HEK293 (cell line): ENCODE data around the gene ZNF385D.
"Not testable (repeated sequence)": the region's sequence is repeated elsewhere in the genome, so short reads cannot be mapped to it uniquely, and the experiment has no call there.

Experiments used
- CTCF ChIA-PET: fragments of 350-600 bp; formaldehyde crosslinking; extraction: SDS; loops from one replicate; lab custom pipeline; 2021; ENCODE audit warnings: antibody characterized with exemption; lab: Yijun Ruan, JAX
- POLR2A ChIA-PET: fragments of 300-600 bp; formaldehyde crosslinking; extraction: SDS; loops from one replicate; lab custom pipeline; 2020; ENCODE audit warnings: antibody characterized with exemption, inconsistent platforms; lab: Yijun Ruan, JAX
- H3K27ac ChIP-seq: fragments of 200-500 bp; sonication (Bioruptor generic); 2 replicates; pipeline ENCODE4 v1.5.1; 2014; ENCODE audit warnings: low read depth, low read length, control low read depth, inconsistent platforms; ENCODE audit errors: extremely low read depth
- H3K36me3 ChIP-seq, 2 experiments: fragments of 200-500 bp in 1 of 2; sonication (Bioruptor generic) in 1 of 2; 1 replicate in 1 of 2; 2 replicates in 1 of 2; pipeline ENCODE4 v1.5.1; 2014 to 2017; ENCODE audit warnings: inconsistent platforms in 2 of 2, low read length in 2 of 2; ENCODE audit not compliant: control insufficient read depth in 2 of 2, insufficient read depth in 1 of 2
- H3K4me1 ChIP-seq: fragments of 200-500 bp; sonication (Bioruptor generic); 2 replicates; pipeline ENCODE4 v1.5.1; 2014; ENCODE audit warnings: mild to moderate bottlenecking, low read length, inconsistent platforms; ENCODE audit not compliant: control insufficient read depth, insufficient read depth
- H3K4me3 ChIP-seq: 2 replicates; pipeline ENCODE4 v1.5.1; 2011; ENCODE audit warnings: low read depth, mild to moderate bottlenecking, control low read depth, low read length, moderate library complexity
- H3K9me3 ChIP-seq: fragments of 200-500 bp; sonication (Bioruptor generic); 2 replicates; pipeline ENCODE4 v1.5.1; 2014; ENCODE audit warnings: low read depth, low read length, inconsistent platforms; ENCODE audit not compliant: control insufficient read depth, insufficient read depth
- BCL11B ChIP-seq: fragments of 450-650 bp; formaldehyde crosslinking; IDR thresholded peaks from 2 replicates; pipeline ENCODE4 v1.5.1; 2016; ENCODE audit warnings: low read depth, missing biosample characterization, missing genetic modification characterization
- FEZF1 ChIP-seq: fragments of 450-650 bp; formaldehyde crosslinking; IDR thresholded peaks from 2 replicates; pipeline ENCODE4 v1.5.1; 2016; ENCODE audit warnings: missing biosample characterization, missing genetic modification characterization
- GLI4 ChIP-seq: fragments of 450-650 bp; formaldehyde crosslinking; IDR thresholded peaks from 2 replicates; pipeline ENCODE4 v1.5.1; 2016; ENCODE audit warnings: missing biosample characterization, missing genetic modification characterization
- HIC1 ChIP-seq: fragments of 450-650 bp; formaldehyde crosslinking; IDR thresholded peaks from 2 replicates; pipeline ENCODE4 v1.5.1; 2016; ENCODE audit warnings: missing biosample characterization, missing genetic modification characterization
- SCRT2 ChIP-seq: fragments of 450-650 bp; formaldehyde crosslinking; IDR thresholded peaks from 2 replicates; pipeline ENCODE4 v1.5.1; 2016; ENCODE audit warnings: missing biosample characterization, missing genetic modification characterization
- SP3 ChIP-seq: fragments of 450-650 bp; formaldehyde crosslinking; IDR thresholded peaks from 2 replicates; pipeline ENCODE4 v1.5.1; 2016; ENCODE audit warnings: missing biosample characterization, missing genetic modification characterization
- ZBTB21 ChIP-seq: fragments of 450-650 bp; formaldehyde crosslinking; IDR thresholded peaks from 2 replicates; pipeline ENCODE4 v1.5.1; 2017; ENCODE audit warnings: missing biosample characterization, missing genetic modification characterization
- ZEB2 ChIP-seq: fragments of 450-650 bp; formaldehyde crosslinking; IDR thresholded peaks from 2 replicates; pipeline ENCODE4 v1.5.1; 2016; ENCODE audit warnings: missing biosample characterization, missing genetic modification characterization
- ZNF223 ChIP-seq: fragments of 450-650 bp; formaldehyde crosslinking; IDR thresholded peaks from 2 replicates; pipeline ENCODE4 v1.5.1; 2016; ENCODE audit warnings: missing biosample characterization, missing genetic modification characterization
- ZNF366 ChIP-seq: fragments of 450-650 bp; formaldehyde crosslinking; conservative IDR thresholded peaks from 2 replicates; pipeline ENCODE4 v1.5.1; 2016; ENCODE audit warnings: missing biosample characterization, missing genetic modification characterization
- ZNF473 ChIP-seq: fragments of 450-650 bp; formaldehyde crosslinking; IDR thresholded peaks from 2 replicates; pipeline ENCODE4 v1.5.1; 2017; ENCODE audit warnings: missing biosample characterization, missing genetic modification characterization
- ZNF514 ChIP-seq: fragments of 450-650 bp; formaldehyde crosslinking; IDR thresholded peaks from 2 replicates; pipeline ENCODE4 v1.5.1; 2016; ENCODE audit warnings: missing biosample characterization, missing genetic modification characterization
- ZNF629 ChIP-seq: fragments of 450-650 bp; formaldehyde crosslinking; IDR thresholded peaks from 2 replicates; pipeline ENCODE4 v1.5.1; 2017; ENCODE audit warnings: missing biosample characterization, missing genetic modification characterization
- ZNF701 ChIP-seq: fragments of 450-650 bp; formaldehyde crosslinking; IDR thresholded peaks from 2 replicates; pipeline ENCODE4 v1.5.1; 2016; ENCODE audit warnings: missing biosample characterization, missing genetic modification characterization
- ZNF768 ChIP-seq: fragments of 450-650 bp; formaldehyde crosslinking; IDR thresholded peaks from 2 replicates; pipeline ENCODE4 v1.5.1; 2018; ENCODE audit warnings: missing biosample characterization, mild to moderate bottlenecking, missing genetic modification characterization
- ZNF843 ChIP-seq: fragments of 450-650 bp; formaldehyde crosslinking; IDR thresholded peaks from 2 replicates; pipeline ENCODE4 v1.5.1; 2016; ENCODE audit warnings: missing biosample characterization, missing genetic modification characterization
- ZXDB ChIP-seq: fragments of 450-650 bp; formaldehyde crosslinking; IDR thresholded peaks from 2 replicates; pipeline ENCODE4 v1.5.1; 2016; ENCODE audit warnings: missing biosample characterization, missing genetic modification characterization
- TF ChIP-seq, protein P1 (sequence below): fragments of 450-650 bp; formaldehyde crosslinking; IDR thresholded peaks from 2 replicates; pipeline ENCODE4 v1.5.1; 2016; ENCODE audit warnings: missing biosample characterization, missing genetic modification characterization
- TF ChIP-seq, protein P2 (sequence below): fragments of 450-650 bp; formaldehyde crosslinking; optimal IDR thresholded peaks from 2 replicates; pipeline ENCODE3; 2016; ENCODE audit warnings: missing biosample characterization, mild to moderate bottlenecking, missing genetic modification characterization

Gene ZNF385D

DNA sequence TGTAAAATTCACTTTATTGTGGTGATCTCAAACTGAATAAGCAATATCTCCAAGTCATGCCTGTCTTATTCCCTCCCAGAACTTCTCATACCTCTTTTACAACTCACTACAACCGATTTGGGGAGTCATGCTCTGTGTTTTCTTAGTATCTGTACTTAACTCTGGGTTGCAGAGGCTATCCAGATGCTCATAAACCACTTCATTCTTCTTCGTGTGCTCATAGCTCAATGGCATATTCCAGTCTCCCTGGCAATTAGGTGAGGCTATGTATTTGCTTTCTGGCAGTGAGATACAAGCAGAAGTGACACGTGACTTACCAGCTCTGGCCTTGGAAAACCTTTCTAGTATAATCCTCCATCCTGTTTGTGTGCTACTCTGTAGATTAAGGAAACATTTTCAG, 360.9 kb downstream of the ZNF385D start (continued):
- TF ChIP-seq HIC1 (no peak), BCL11B (no peak), ZNF366 (tag by site-specific recombination) (no peak), SP3 (tag by site-specific recombination) (no peak), ZNF629 (tag by site-specific recombination) (no peak), FEZF1 (tag by site-specific recombination) (no peak), GLI4 (tag by site-specific recombination) (no peak)
- TF ChIP-seq, protein P1, sequence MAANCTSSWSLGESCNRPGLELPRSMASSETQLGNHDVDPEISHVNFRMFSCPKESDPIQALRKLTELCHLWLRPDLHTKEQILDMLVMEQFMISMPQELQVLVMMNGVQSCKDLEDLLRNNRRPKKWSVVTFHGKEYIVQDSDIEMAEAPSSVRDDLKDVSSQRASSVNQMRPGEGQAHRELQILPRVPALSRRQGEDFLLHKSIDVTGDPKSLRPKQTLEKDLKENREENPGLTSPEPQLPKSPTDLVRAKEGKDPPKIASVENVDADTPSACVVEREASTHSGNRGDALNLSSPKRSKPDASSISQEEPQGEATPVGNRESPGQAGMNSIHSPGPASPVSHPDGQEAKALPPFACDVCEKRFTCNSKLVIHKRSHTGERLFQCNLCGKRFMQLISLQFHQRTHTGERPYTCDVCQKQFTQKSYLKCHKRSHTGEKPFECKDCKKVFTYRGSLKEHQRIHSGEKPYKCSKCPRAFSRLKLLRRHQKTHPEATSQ (tag by site-specific recombination) = no peak

GRCh38 chr3:21387142-21387826, 363.7 kb downstream of the ZNF385D start:
- H3K27ac ChIP-seq, H3K36me3 ChIP-seq, H3K9me3 ChIP-seq, CTCF ChIA-PET, H3K4me1 ChIP-seq, H3K4me3 ChIP-seq, POLR2A ChIA-PET: not testable (repeated sequence)

GRCh38 chr3:21378036-21378435, 373.0 kb downstream of the ZNF385D start:
- POLR2A ChIA-PET, H3K36me3 ChIP-seq, H3K9me3 ChIP-seq, CTCF ChIA-PET, H3K4me3 ChIP-seq, H3K4me1 ChIP-seq, H3K27ac ChIP-seq: not testable (repeated sequence)

DNA sequence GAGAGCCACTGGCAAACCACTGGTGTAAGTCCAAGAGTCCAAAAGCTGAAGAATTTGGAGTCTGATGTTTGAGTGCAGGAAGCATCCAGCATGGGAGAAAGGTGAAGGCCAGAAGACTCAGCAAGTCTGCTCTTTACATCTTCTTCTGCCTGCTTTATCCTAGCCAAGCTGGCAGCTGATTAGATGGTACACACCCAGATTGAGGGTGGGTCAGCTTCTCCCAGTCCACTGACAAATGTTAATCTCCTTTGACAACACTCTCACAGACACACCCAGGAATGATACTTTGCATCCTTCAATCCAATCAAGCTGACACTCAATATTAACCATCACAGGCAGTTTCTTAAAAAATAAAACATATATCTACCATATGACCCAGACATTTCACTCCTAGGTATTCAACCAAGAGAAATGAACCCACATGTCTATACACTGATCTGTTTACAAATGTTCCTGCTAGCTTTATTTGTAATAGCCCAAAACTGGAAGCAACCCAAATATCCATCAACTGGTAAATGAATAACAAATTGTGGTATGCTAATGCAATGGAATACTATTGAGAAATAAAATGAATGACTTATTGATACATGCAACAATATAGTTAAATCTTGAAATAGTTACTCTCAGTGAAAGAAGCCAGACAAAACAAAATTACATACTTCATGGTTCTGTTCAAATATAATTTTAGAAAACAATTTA, 373.8 kb downstream of the ZNF385D start:
- no peak for TF ChIP-seq ZNF843 (tag by site-specific recombination)
- no peak for TF ChIP-seq ZNF473 (tag by site-specific recombination)
- TF ChIP-seq ZEB2 = no peak
- TF ChIP-seq ZXDB (tag by site-specific recombination) = no peak
- TF ChIP-seq ZNF629 (tag by site-specific recombination) = no peak
- TF ChIP-seq SCRT2 (tag by site-specific recombination) = no peak
- no peak for TF ChIP-seq ZNF768
- no peak for TF ChIP-seq ZNF514 (tag by site-specific recombination)
- no peak for TF ChIP-seq HIC1
- TF ChIP-seq, protein P2, sequence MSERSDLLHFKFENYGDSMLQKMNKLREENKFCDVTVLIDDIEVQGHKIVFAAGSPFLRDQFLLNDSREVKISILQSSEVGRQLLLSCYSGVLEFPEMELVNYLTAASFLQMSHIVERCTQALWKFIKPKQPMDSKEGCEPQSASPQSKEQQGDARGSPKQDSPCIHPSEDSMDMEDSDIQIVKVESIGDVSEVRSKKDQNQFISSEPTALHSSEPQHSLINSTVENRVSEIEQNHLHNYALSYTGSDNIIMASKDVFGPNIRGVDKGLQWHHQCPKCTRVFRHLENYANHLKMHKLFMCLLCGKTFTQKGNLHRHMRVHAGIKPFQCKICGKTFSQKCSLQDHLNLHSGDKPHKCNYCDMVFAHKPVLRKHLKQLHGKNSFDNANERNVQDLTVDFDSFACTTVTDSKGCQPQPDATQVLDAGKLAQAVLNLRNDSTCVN (tag by site-specific recombination) = no peak
- TF ChIP-seq ZBTB21 (tag by site-specific recombination) = no peak
- no peak for TF ChIP-seq ZNF701 (tag by site-specific recombination)
- TF ChIP-seq ZNF223 (tag by site-specific recombination) = no peak
- Histone ChIP-seq H3K27ac (no peak overlapping the region), H3K9me3 (no peaks in the 10 kb centered on the region), H3K4me3 (no peak overlapping the region), H3K36me3 (no peaks in the 10 kb centered on the region), H3K4me1 (no peaks in the 10 kb centered on the region)
- POLR2A ChIA-PET = no interaction called here
- CTCF ChIA-PET = interaction anchor here (0.7 kb wide), 1 partner anchor 365 kb away, joined by 3 read pairs; no protein-coding TSS in a partner anchor
